T-cell (primary cell): ENCODE results near the gene BTRC. TPM values are rescaled to one million over a fixed set of nuclear protein-coding genes. Genes with fewer than 3 reads are reported as not detected.
A peak's percentile ranks its signal among the peaks of the same experiment; 100 is the strongest.

Experiments
- ATAC-seq, 4 experiments: fragments of 200-7000 bp in 3 of 4; fragments of 150-1000 bp in 1 of 4; cut with Tn5 transposase; replicated peaks in 1 of 4; 1 replicate in 3 of 4; 2 replicates in 1 of 4; pipeline ENCODE4 v1.10.0; 2021; ENCODE audit warnings: moderate library complexity in 3 of 4, mild to moderate bottlenecking in 2 of 4, moderate number of reproducible peaks in 1 of 4
- CTCF ChIA-PET, 2 donors: fragments of 300-600 bp; sonication (Branson Sonifier 250); formaldehyde crosslinking; loops; one replicate each; lab custom pipeline; 2022; ENCODE audit warnings: antibody characterized with exemption in 2 of 2; lab: Charles Lee
- POLR2A ChIA-PET, 2 donors: fragments of 300-600 bp; sonication (Branson Sonifier 250); formaldehyde crosslinking; loops; one replicate each; lab custom pipeline; 2022; ENCODE audit warnings: antibody characterized with exemption in 2 of 2; lab: Charles Lee
- DNase-seq, 35 experiments: peaks; one replicate each; pipeline versions ENCODE4 v3.0.0 to v3.0.0-alpha.2; 2013 to 2023
- H3K27ac ChIP-seq: one replicate; pipeline ENCODE4 v1.5.1; 2013; ENCODE audit warnings: low read length
- H3K27me3 ChIP-seq, 2 experiments: replicated peaks in 1 of 2; 1 replicate in 1 of 2; 2 replicates in 1 of 2; pipeline versions ENCODE4 v1.6.1 to v1.7.0; 2013; ENCODE audit warnings: low read length in 1 of 2, mixed read lengths in 1 of 2; ENCODE audit not compliant: control insufficient read depth in 2 of 2, insufficient read depth in 2 of 2; ENCODE audit errors: extremely low read depth in 1 of 2
- H3K36me3 ChIP-seq, 2 donors: 1 replicate in 1 of 2; 2 replicates in 1 of 2; pipeline versions ENCODE4 v1.6.1 to v1.7.0; 2013; ENCODE audit warnings: low read length in 1 of 2; ENCODE audit not compliant: control insufficient read depth in 2 of 2, insufficient read depth in 1 of 2; ENCODE audit errors: extremely low read depth in 1 of 2
- H3K4me1 ChIP-seq, 2 experiments: 1 replicate in 1 of 2; 2 replicates in 1 of 2; pipeline versions ENCODE4 v1.6.1 to v1.7.0; 2013; ENCODE audit warnings: low read length in 2 of 2, mixed read lengths in 1 of 2; ENCODE audit not compliant: insufficient read depth in 2 of 2, control insufficient read depth in 1 of 2; ENCODE audit errors: extremely low read depth in 1 of 2
- H3K4me3 ChIP-seq, 2 donors: 1 replicate in 1 of 2; 2 replicates in 1 of 2; pipeline versions ENCODE4 v1.5.1 to v1.7.0; 2013; ENCODE audit warnings: mild to moderate bottlenecking in 2 of 2, low read length in 1 of 2, moderate library complexity in 1 of 2; ENCODE audit not compliant: control insufficient read depth in 1 of 2; ENCODE audit errors: extremely low read depth in 1 of 2
- H3K9me3 ChIP-seq: 2 replicates; pipeline ENCODE4 v1.7.0; 2013
- H3K27ac Mint-ChIP-seq, 2 donors: one replicate each; pipeline ENCODE4 v1.8.0; 2020 to 2021; ENCODE audit warnings: mild to moderate bottlenecking in 2 of 2, mixed read lengths in 2 of 2
- H3K27me3 Mint-ChIP-seq, 2 donors: one replicate each; pipeline ENCODE4 v1.8.0; 2021 to 2022; ENCODE audit warnings: mixed read lengths in 2 of 2
- H3K36me3 Mint-ChIP-seq: one replicate; pipeline ENCODE4 v1.8.0; 2021; ENCODE audit warnings: mixed read lengths
- H3K4me1 Mint-ChIP-seq, 3 donors: one replicate each; pipeline ENCODE4 v1.8.0; 2020 to 2022; ENCODE audit warnings: mixed read lengths in 3 of 3, mild to moderate bottlenecking in 1 of 3
- H3K4me3 Mint-ChIP-seq, 3 donors: one replicate each; pipeline ENCODE4 v1.8.0; 2020 to 2022; ENCODE audit warnings: mild to moderate bottlenecking in 3 of 3, mixed read lengths in 3 of 3, moderate library complexity in 3 of 3
- H3K9me3 Mint-ChIP-seq, 3 donors: one replicate each; pipeline ENCODE4 v1.8.0; 2020 to 2022; ENCODE audit warnings: mixed read lengths in 3 of 3
- WGBS: methylation state at CpG from one replicate; pipeline ENCODE4 v1.1.5; 2013; ENCODE audit warnings: missing lambda C conversion rate; ENCODE audit not compliant: insufficient coverage; 5-methylcytosine and 5-hydroxymethylcytosine counted together
- total RNA-seq, 35 experiments: library from RNA in 6 of 35; stranded (reverse) in 6 of 35; fragments of 120-200 nt in 1 of 35; gene quantifications; one replicate each; pipeline versions ENCODE4 v1.2.1 to v1.2.4 and lab custom pipeline; 2013 to 2026

The BTRC gene
- total RNA-seq, 5 donors from 2014 or later (not counting 1 experiment from before 2014, with no cell fraction given): 15.7 to 23.2 (median 17.3) TPM

DNA sequence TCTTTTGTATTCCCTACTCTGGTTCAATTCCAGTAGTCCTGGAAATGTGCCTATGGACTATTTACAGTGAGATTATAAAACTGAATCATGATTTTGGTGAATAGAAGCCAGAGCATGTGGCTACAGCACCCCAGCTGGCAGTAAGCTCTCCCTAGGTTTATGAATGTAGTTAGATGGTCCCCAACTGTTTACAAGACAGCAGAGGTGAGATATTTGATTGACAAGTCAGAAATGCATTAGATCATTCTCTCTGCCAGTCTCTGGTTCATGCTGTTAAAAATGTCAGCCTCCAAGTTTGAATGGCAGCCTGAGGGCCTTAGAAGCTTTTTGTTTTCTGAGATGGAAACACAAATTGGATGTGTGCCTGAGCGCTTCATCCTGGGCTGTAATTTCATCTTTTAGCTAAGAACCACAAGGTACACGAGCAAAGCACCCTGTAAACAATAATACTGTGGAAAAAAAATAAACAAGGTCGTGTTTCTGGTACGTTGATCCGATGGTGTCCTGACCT lies 85.0 kb downstream of the BTRC start:
- H3K9me3 ChIP-seq: no peaks in the 10 kb centered on the region
- Mint-ChIP-seq H3K36me3 (peaks cover 6% of the 10 kb centered on the region), H3K4me3 (no peak overlapping the region), H3K27me3 (no peaks in the 10 kb centered on the region), H3K4me1 (peaks cover 2 to 25% (median 5%) of the 10 kb centered on the region in 3 donors), H3K27ac (no peak overlapping the region), H3K9me3 (no peaks in the 10 kb centered on the region)
- ChIA-PET CTCF (interaction anchor here in 1 of 2 donors (0.8 kb wide), 1 partner anchor 28 kb away, joined by 4 read pairs; no protein-coding TSS in a partner anchor), POLR2A (no interaction called here)
- WGBS: no CpG with 5 or more reads among the region's 5 CpGs
- H3K27me3 ChIP-seq: no peaks in the 10 kb centered on the region
- ATAC-seq (no peak), DNase-seq (no peak)
- no peaks in the 10 kb centered on the region for H3K36me3 ChIP-seq
- no peak overlapping the region for H3K27ac ChIP-seq
- H3K4me1 ChIP-seq: no peaks in the 10 kb centered on the region
- H3K4me3 ChIP-seq: no peak overlapping the region

DNA sequence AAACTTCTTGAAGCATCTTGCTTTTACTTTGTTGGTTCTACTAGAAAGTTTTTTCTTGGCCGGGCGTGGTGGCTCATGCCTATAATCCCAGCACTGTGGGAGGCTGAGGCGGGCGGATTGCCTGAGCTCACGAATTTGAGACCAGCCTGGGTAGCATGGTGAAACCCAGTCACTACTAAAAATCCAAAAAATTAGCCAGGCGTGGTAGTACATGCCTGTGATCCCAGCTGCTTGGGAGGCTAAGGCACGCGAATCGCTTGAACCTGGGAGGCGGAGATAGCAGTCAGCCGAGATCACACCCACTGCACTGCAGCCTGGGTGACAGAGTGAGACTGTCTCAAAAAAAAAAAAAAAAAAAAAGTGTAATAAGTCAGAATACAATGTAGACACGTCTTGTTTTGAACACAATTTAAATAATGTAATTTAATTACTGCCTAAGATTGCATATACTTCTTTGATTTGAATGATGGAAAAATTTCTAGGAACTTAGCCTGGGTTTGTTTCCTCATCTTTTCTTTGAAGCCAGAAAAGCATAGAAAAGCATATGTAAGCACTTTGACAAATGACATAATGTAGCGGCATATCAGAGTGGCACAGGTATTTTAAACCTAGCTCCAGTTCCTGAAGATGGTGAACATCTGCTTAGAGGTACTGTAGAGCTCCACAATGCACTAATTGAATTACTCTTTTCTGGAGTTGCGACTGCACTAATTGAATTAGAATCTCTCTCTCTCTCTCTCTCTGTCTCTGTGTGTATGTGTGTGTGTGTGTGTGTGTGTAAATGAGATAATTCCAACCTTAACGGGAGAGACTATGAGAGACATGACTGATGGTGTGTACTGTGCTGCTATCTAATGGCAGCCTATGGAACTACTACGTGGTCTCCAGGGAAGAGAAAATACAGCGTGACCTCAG lies 87.8 kb downstream of the BTRC start:
- Histone ChIP-seq H3K4me1 (no peaks in the 10 kb centered on the region), H3K36me3 (no peaks in the 10 kb centered on the region), H3K9me3 (no peaks in the 10 kb centered on the region), H3K27ac (no peak overlapping the region), H3K4me3 (no peak overlapping the region), H3K27me3 (no peaks in the 10 kb centered on the region)
- no peak overlapping the region for H3K4me3 Mint-ChIP-seq
- no peak overlapping the region for H3K27ac Mint-ChIP-seq
- DNase-seq (peak in 10 of 35 experiments; percentile 1 to 48 (median 6)), ATAC-seq (peak; percentile 71 to 81 (median 74))
- ChIA-PET POLR2A (interaction anchor here in 1 of 2 donors (0.6 kb wide), 1 partner anchor 36 kb away, joined by 3 read pairs; no protein-coding TSS in a partner anchor), CTCF (interaction anchor here (0.5 to 1.7 kb wide), 9 partner anchors 10 to 227 kb away, joined by 3 to 7 read pairs (median 3); no protein-coding TSS in a partner anchor)
- peaks cover 2 to 16% (median 3%) of the 10 kb centered on the region in 3 donors for H3K4me1 Mint-ChIP-seq
- no peaks in the 10 kb centered on the region for H3K27me3 Mint-ChIP-seq
- peaks cover 6% of the 10 kb centered on the region for H3K36me3 Mint-ChIP-seq
- no peaks in the 10 kb centered on the region for H3K9me3 Mint-ChIP-seq
- 70% methylated on average over 4 of the region's 17 CpGs for WGBS

DNA sequence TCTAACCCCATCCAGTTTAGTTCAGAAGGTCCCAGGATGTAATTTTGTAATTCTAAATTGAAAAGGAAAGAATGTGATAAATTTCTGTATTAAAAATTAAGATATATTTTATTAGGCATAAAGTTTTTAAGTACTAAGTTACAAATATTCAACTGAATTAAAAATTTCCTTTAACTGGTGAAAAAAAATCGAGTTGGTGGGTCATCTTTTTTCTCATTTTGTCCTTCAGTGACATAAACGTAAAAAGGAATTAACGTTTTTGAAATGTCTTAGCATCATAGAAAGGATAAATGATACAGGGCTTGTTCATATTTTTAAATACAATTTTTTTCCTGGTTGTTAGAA lies 88.5 kb downstream of the BTRC start:
- Histone ChIP-seq H3K27me3 (no peaks in the 10 kb centered on the region), H3K4me1 (no peaks in the 10 kb centered on the region), H3K36me3 (no peaks in the 10 kb centered on the region), H3K4me3 (no peak overlapping the region), H3K27ac (no peak overlapping the region), H3K9me3 (no peaks in the 10 kb centered on the region)
- Mint-ChIP-seq H3K4me1 (peaks cover 2 to 16% (median 3%) of the 10 kb centered on the region in 3 donors), H3K27me3 (no peaks in the 10 kb centered on the region), H3K36me3 (peaks cover 6% of the 10 kb centered on the region), H3K9me3 (no peaks in the 10 kb centered on the region), H3K27ac (no peak overlapping the region), H3K4me3 (no peak overlapping the region)
- ChIA-PET POLR2A (no interaction called here), CTCF (interaction anchor here (0.5 to 1.0 kb wide), 6 partner anchors 43 to 429 kb away, joined by 3 to 7 read pairs (median 3); no protein-coding TSS in a partner anchor)
- ATAC-seq: no peak
- DNase-seq: no peak
- no CpG with 5 or more reads among the region's 3 CpGs for WGBS

DNA sequence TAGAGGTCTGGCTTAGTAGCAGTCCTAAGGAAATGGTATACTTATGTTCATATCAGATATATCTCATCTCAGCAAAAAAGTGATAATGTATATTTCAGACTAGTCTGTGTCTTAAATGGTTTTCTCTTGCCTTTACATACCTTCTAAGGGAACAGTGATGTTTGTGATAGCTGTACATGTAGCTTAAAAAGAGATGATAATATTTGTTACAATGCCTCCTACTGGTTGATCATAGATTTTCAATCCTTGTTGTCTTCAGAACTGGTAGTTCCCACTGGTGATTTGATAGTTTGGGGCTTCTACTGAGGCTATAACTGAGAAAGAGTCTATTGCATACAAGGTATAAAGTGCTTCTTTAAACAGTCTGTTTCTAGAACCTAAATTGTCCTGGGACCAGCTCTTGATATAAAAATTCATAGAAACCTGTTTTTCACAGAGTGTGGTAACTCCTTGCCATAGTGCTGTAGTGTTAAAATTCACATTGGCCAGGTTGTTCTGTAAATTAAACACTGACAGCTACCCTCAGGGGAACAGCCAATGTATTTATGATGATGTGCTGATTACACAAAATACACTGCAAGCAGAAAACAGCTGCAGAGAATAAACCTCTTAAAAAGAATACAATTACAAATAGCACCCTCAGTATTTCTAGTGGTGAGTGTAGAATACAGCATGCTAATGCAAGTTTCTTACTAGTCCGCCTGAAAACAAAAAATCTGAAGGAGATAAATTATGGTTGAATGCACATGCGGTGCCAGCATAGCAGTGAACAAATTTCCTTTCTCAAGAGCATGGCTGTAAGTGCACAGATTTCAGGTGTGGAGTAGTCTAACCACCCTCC lies 90.3 kb downstream of the BTRC start:
- no CpG with 5 or more reads among the region's 2 CpGs for WGBS
- Mint-ChIP-seq H3K4me3 (no peak overlapping the region), H3K9me3 (no peaks in the 10 kb centered on the region), H3K4me1 (peaks cover 2 to 14% (median 3%) of the 10 kb centered on the region in 3 donors), H3K27me3 (no peaks in the 10 kb centered on the region), H3K36me3 (peaks cover 2% of the 10 kb centered on the region), H3K27ac (no peak overlapping the region)
- ATAC-seq (no peak), DNase-seq (peak in 1 of 35 experiments; percentile 20)
- Histone ChIP-seq H3K4me3 (no peak overlapping the region), H3K36me3 (no peaks in the 10 kb centered on the region), H3K27me3 (no peaks in the 10 kb centered on the region), H3K27ac (no peak overlapping the region), H3K4me1 (no peaks in the 10 kb centered on the region), H3K9me3 (no peaks in the 10 kb centered on the region)
- ChIA-PET POLR2A (interaction anchor here in 1 of 2 donors (0.6 kb wide), 1 partner anchor 1887 kb away, joined by 3 read pairs; no protein-coding TSS in a partner anchor), CTCF (interaction anchor here (0.5 to 4.1 kb wide), 9 partner anchors 8 to 702 kb away, joined by 3 to 19 read pairs (median 3); no protein-coding TSS in a partner anchor)

DNA sequence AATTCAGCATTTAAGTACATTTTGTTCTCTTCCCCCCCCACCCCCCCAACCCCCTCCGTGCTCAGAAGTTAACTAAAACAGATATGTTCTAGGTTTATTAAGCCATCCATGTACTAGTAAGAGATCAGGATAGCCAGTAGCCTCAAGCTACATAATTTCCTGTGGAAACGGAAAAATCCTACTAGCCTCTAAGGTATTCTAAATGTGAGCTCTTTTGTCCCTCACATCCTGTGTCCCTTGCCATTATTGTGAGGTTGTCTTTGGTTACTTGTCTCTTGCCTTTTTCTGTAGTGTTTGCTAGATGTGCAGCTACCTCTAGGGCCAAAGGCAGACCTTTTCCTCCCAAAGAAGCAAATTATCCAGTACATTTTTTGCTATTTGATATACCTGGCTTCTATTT lies 92.1 kb downstream of the BTRC start:
- no peak overlapping the region for H3K4me3 Mint-ChIP-seq

More for the DNA sequence above, 92.1 kb downstream of the BTRC start:
- Histone ChIP-seq H3K4me1 (no peaks in the 10 kb centered on the region), H3K9me3 (no peaks in the 10 kb centered on the region), H3K4me3 (no peak overlapping the region), H3K36me3 (no peaks in the 10 kb centered on the region), H3K27me3 (no peaks in the 10 kb centered on the region), H3K27ac (no peak overlapping the region)
- no peaks in the 10 kb centered on the region for H3K27me3 Mint-ChIP-seq
- POLR2A ChIA-PET: interaction anchor here in 1 of 2 donors (0.5 to 0.6 kb wide), 2 partner anchors 223 to 395 kb away, joined by 3 read pairs; no protein-coding TSS in a partner anchor
- WGBS: no CpG with 5 or more reads among the region's 2 CpGs
- peaks cover 2% of the 10 kb centered on the region for H3K36me3 Mint-ChIP-seq
- DNase-seq (no peak), ATAC-seq (no peak)
- no peak overlapping the region for H3K27ac Mint-ChIP-seq
- CTCF ChIA-PET: interaction anchor here in 1 of 2 donors (0.9 to 4.1 kb wide), 4 partner anchors 9 to 232 kb away, joined by 4 to 19 read pairs (median 4); no protein-coding TSS in a partner anchor
- peaks cover 10 to 22% (median 10%) of the 10 kb centered on the region in 3 donors for H3K4me1 Mint-ChIP-seq
- H3K9me3 Mint-ChIP-seq: no peaks in the 10 kb centered on the region
